GM23338 (cell line): ENCODE data around the gene AFAP1L1. TPM values are rescaled to one million over a fixed set of nuclear protein-coding genes. Genes with fewer than 3 reads are reported as not detected.

Source experiments
- ATAC-seq: fragments of 200-7000 bp; cut with Tn5 transposase; 3 replicates; pipeline ENCODE4 v1.9.1; 2020
- DNase-seq: peaks from one replicate; pipeline ENCODE4 v3.0.0-alpha.2; 2015; ENCODE audit warnings: low spot score
- H2AFZ ChIP-seq: fragments of 200-600 bp; sonication (generic); 2 replicates; pipeline ENCODE4 v1.8.0; 2016; ENCODE audit warnings: antibody characterized with exemption, mild to moderate bottlenecking, moderate library complexity
- H3F3A ChIP-seq: fragments of 200-600 bp; sonication (generic); replicated peaks from 2 replicates; pipeline ENCODE4 v1.8.0; 2017; ENCODE audit warnings: antibody characterized with exemption, mixed run types, low read depth
- H3K27ac ChIP-seq: fragments of 200-600 bp; sonication (generic); 2 replicates; pipeline ENCODE4 v1.6.1; 2016; ENCODE audit warnings: low read depth
- H3K27me3 ChIP-seq: fragments of 200-600 bp; sonication (generic); 2 replicates; pipeline ENCODE4 v1.8.0; 2016; ENCODE audit warnings: mild to moderate bottlenecking, mixed run types, moderate library complexity; ENCODE audit not compliant: insufficient read depth
- H3K36me3 ChIP-seq: fragments of 200-600 bp; sonication (generic); 2 replicates; pipeline ENCODE4 v1.8.0; 2016; ENCODE audit warnings: mild to moderate bottlenecking; ENCODE audit not compliant: insufficient read depth
- H3K4me1 ChIP-seq: fragments of 200-600 bp; sonication (generic); 2 replicates; pipeline ENCODE4 v1.8.0; 2016; ENCODE audit warnings: mild to moderate bottlenecking, moderate library complexity; ENCODE audit not compliant: insufficient read depth
- H3K4me2 ChIP-seq: fragments of 200-600 bp; sonication (generic); 2 replicates; pipeline ENCODE4 v1.7.1; 2017; ENCODE audit warnings: mixed run types
- H3K4me3 ChIP-seq: fragments of 200-600 bp; sonication (generic); 2 replicates; pipeline ENCODE4 v1.6.1; 2016; ENCODE audit warnings: mixed run types
- H3K79me2 ChIP-seq: fragments of 200-600 bp; sonication (generic); replicated peaks from 2 replicates; pipeline ENCODE4 v1.8.0; 2017; ENCODE audit warnings: mild to moderate bottlenecking; ENCODE audit not compliant: insufficient read depth
- H3K9me2 ChIP-seq: fragments of 200-600 bp; sonication (generic); 2 replicates; pipeline ENCODE4 v1.8.0; 2017; ENCODE audit not compliant: insufficient read depth
- H4K20me1 ChIP-seq: fragments of 200-600 bp; sonication (generic); replicated peaks from 2 replicates; pipeline ENCODE4 v1.8.0; 2017; ENCODE audit warnings: mild to moderate bottlenecking; ENCODE audit not compliant: insufficient read depth
- H3K27ac Mint-ChIP-seq: 2 replicates; pipeline ENCODE4 v1.8.0; 2020; ENCODE audit warnings: inconsistent platforms, mild to moderate bottlenecking, moderate library complexity, mixed read lengths
- H3K27me3 Mint-ChIP-seq: 3 replicates; pipeline ENCODE4 v1.8.0; 2022; ENCODE audit warnings: low read depth, mild to moderate bottlenecking, moderate library complexity, mixed read lengths, inconsistent platforms; ENCODE audit not compliant: insufficient read depth, poor library complexity
- H3K36me3 Mint-ChIP-seq: 3 replicates; pipeline ENCODE4 v1.8.0; 2021; ENCODE audit warnings: low read depth, mild to moderate bottlenecking, inconsistent platforms, moderate library complexity, mixed read lengths
- H3K4me1 Mint-ChIP-seq: 3 replicates; pipeline ENCODE4 v1.8.0; 2020; ENCODE audit warnings: mild to moderate bottlenecking, inconsistent platforms, mixed read lengths
- H3K4me3 Mint-ChIP-seq: 3 replicates; pipeline ENCODE4 v1.8.0; 2021; ENCODE audit warnings: moderate library complexity, mild to moderate bottlenecking, inconsistent platforms, mixed read lengths
- H3K9me3 Mint-ChIP-seq: 3 replicates; pipeline ENCODE4 v1.8.0; 2020; ENCODE audit warnings: moderate library complexity, mild to moderate bottlenecking, inconsistent platforms, mixed read lengths
- CREB1 ChIP-seq: fragments of 250-450 bp; sonication (Bioruptor Pico); IDR thresholded peaks from 2 replicates; pipeline ENCODE4 v1.5.0; 2020; ENCODE audit warnings: low read depth, mild to moderate bottlenecking, moderate library complexity
- EZH2 ChIP-seq: fragments of 200-600 bp; sonication (generic); IDR thresholded peaks from one replicate; pipeline ENCODE4 v1.8.0; 2017; ENCODE audit warnings: antibody characterized with exemption, mild to moderate bottlenecking, low read depth; ENCODE audit not compliant: unreplicated experiment
- EZH2phosphoT487 ChIP-seq: fragments of 200-600 bp; sonication (generic); IDR thresholded peaks from one replicate; pipeline ENCODE4 v1.8.1; 2018; ENCODE audit warnings: antibody characterized with exemption; ENCODE audit not compliant: unreplicated experiment
- JUNB ChIP-seq: IDR thresholded peaks from one replicate; pipeline ENCODE4 v1.6.1; 2016; ENCODE audit warnings: antibody characterized with exemption; ENCODE audit not compliant: unreplicated experiment
- NANOG ChIP-seq: IDR thresholded peaks from 2 replicates; pipeline ENCODE4 v1.6.1; 2016; ENCODE audit warnings: antibody characterized with exemption, borderline replicate concordance
- POLR2AphosphoS5 ChIP-seq: IDR thresholded peaks from 2 replicates; pipeline ENCODE4 v1.6.1; 2016; ENCODE audit warnings: antibody characterized with exemption, low read depth
- STAT1 ChIP-seq: IDR thresholded peaks from one replicate; pipeline ENCODE4 v1.6.1; 2016; ENCODE audit warnings: antibody characterized with exemption; ENCODE audit not compliant: unreplicated experiment
- ZNF114 ChIP-seq: fragments of 250-450 bp; sonication (Bioruptor Pico); IDR thresholded peaks from 2 replicates; pipeline ENCODE4 v1.5.0; 2020; ENCODE audit warnings: mild to moderate bottlenecking, moderate library complexity
- ZNF331 ChIP-seq: fragments of 250-450 bp; sonication (Bioruptor Pico); IDR thresholded peaks from 2 replicates; pipeline ENCODE4 v1.5.0; 2020; ENCODE audit warnings: low read depth, mild to moderate bottlenecking, moderate library complexity
- polyA plus RNA-seq: library from polyadenylated mRNA; unstranded; fragments of >200 nt; fragmentation: Nextera tagmentation; extraction: Ambion mirVana; gene quantifications from 2 replicates; pipeline ENCODE4 v1.2.1, GENCODE V29; 2016
- total RNA-seq: library from RNA; depleted of rRNA; stranded (reverse); fragments of >200 nt; shearing (Covaris generic); gene quantifications from 2 replicates; pipeline ENCODE4 v1.2.3, GENCODE V29; 2014
- TF ChIP-seq, protein P1 (sequence below): IDR thresholded peaks from one replicate; pipeline ENCODE4 v1.6.1; 2018; ENCODE audit warnings: antibody characterized with exemption; ENCODE audit not compliant: unreplicated experiment
- TF ChIP-seq, protein P2 (sequence below): IDR thresholded peaks from 2 replicates; pipeline ENCODE4 v1.6.1; 2016; ENCODE audit warnings: antibody characterized with exemption
- TF ChIP-seq, protein P3 (sequence below): fragments of 250-450 bp; sonication (Bioruptor Pico); IDR thresholded peaks from 2 replicates; pipeline ENCODE4 v1.5.0; 2020; ENCODE audit warnings: mild to moderate bottlenecking, moderate library complexity

Gene AFAP1L1
- total and polyA plus RNA-seq, 2 experiments from 2014 or later, result 3.2 to 5.7 TPM

DNA sequence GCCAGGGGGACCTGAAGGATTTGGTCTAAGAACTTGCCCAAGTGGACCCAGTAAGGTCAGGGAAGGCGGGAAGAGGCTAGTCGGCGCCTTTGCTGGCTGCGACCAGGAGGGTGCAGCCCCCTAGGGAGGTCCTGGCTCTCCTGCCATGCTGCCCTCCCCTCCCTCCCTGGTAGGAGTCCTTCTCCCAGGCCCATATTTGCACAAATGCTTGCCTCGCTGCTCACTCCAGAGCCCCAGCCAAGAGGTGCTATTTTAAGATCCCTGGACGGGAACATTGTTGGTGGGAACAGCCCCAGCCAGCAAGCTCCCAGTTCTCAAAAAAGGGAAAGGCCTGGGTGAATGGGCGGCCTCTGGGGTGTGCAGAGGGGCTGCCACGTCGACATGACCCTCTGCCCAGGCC lies 111.7 kb downstream of the AFAP1L1 start (continued):
- TF ChIP-seq, protein P1, sequence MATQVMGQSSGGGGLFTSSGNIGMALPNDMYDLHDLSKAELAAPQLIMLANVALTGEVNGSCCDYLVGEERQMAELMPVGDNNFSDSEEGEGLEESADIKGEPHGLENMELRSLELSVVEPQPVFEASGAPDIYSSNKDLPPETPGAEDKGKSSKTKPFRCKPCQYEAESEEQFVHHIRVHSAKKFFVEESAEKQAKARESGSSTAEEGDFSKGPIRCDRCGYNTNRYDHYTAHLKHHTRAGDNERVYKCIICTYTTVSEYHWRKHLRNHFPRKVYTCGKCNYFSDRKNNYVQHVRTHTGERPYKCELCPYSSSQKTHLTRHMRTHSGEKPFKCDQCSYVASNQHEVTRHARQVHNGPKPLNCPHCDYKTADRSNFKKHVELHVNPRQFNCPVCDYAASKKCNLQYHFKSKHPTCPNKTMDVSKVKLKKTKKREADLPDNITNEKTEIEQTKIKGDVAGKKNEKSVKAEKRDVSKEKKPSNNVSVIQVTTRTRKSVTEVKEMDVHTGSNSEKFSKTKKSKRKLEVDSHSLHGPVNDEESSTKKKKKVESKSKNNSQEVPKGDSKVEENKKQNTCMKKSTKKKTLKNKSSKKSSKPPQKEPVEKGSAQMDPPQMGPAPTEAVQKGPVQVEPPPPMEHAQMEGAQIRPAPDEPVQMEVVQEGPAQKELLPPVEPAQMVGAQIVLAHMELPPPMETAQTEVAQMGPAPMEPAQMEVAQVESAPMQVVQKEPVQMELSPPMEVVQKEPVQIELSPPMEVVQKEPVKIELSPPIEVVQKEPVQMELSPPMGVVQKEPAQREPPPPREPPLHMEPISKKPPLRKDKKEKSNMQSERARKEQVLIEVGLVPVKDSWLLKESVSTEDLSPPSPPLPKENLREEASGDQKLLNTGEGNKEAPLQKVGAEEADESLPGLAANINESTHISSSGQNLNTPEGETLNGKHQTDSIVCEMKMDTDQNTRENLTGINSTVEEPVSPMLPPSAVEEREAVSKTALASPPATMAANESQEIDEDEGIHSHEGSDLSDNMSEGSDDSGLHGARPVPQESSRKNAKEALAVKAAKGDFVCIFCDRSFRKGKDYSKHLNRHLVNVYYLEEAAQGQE, result no peak
- no peak for TF ChIP-seq STAT1
- no peak for TF ChIP-seq ZNF114 (CRISPR knock-in tag)
- TF ChIP-seq NANOG, result no peak
- no peak for TF ChIP-seq EZH2
- TF ChIP-seq ZNF331, result no peak
- no peak for TF ChIP-seq POLR2AphosphoS5
- TF ChIP-seq CREB1 (CRISPR knock-in tag), result no peak
- TF ChIP-seq, protein P2, sequence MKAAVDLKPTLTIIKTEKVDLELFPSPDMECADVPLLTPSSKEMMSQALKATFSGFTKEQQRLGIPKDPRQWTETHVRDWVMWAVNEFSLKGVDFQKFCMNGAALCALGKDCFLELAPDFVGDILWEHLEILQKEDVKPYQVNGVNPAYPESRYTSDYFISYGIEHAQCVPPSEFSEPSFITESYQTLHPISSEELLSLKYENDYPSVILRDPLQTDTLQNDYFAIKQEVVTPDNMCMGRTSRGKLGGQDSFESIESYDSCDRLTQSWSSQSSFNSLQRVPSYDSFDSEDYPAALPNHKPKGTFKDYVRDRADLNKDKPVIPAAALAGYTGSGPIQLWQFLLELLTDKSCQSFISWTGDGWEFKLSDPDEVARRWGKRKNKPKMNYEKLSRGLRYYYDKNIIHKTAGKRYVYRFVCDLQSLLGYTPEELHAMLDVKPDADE, result no peak
- no peak for TF ChIP-seq EZH2phosphoT487
- TF ChIP-seq JUNB, result no peak

DNA sequence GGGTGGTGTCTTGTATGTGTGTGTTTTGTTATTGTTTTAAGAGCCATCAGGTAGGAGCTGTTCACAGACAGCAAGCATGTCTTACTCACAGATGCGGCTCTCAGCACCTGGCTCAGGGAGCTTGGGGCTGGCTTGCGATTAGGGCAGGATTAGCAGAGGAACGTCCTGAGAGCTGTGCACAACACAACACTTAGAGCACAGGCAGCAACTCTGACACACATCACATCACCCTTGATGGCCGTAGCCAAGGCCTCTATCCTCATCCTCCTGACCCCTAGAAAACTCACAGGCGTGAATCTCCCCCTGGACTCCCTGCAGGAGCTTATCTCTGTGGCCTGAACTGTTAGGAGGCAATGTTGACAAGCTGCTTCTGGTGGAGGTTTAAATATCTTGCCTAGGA lies 114.5 kb downstream of the AFAP1L1 start:
- no peak for DNase-seq
- Histone ChIP-seq H3K4me3 (no peak overlapping the region), H3K79me2 (no peaks in the 10 kb centered on the region), H3K4me1 (no peaks in the 10 kb centered on the region), H3K4me2 (no peak overlapping the region), H3K27ac (no peak overlapping the region), H3K9me2 (no peaks in the 10 kb centered on the region), H2AFZ (peak overlapping the region; percentile 78; the same call in 1 of the 2 replicates), H3K27me3 (no peaks in the 10 kb centered on the region), H4K20me1 (no peaks in the 10 kb centered on the region), H3K36me3 (no peaks in the 10 kb centered on the region), H3F3A (no peaks in the 10 kb centered on the region)
- H3K27me3 Mint-ChIP-seq, result peaks cover 7% of the 10 kb centered on the region
- no peaks in the 10 kb centered on the region for H3K36me3 Mint-ChIP-seq
- H3K27ac Mint-ChIP-seq, result peak overlapping the region; percentile 5; the same call in 1 of the 2 replicates
- peaks cover 9% of the 10 kb centered on the region for H3K4me1 Mint-ChIP-seq
- H3K4me3 Mint-ChIP-seq, result no peak overlapping the region
- no peak for ATAC-seq
- H3K9me3 Mint-ChIP-seq, result no peaks in the 10 kb centered on the region
- no peak for TF ChIP-seq JUNB
- TF ChIP-seq ZNF114 (CRISPR knock-in tag), result no peak
- no peak for TF ChIP-seq NANOG
- TF ChIP-seq, protein P1, result no peak
- TF ChIP-seq, protein P3, sequence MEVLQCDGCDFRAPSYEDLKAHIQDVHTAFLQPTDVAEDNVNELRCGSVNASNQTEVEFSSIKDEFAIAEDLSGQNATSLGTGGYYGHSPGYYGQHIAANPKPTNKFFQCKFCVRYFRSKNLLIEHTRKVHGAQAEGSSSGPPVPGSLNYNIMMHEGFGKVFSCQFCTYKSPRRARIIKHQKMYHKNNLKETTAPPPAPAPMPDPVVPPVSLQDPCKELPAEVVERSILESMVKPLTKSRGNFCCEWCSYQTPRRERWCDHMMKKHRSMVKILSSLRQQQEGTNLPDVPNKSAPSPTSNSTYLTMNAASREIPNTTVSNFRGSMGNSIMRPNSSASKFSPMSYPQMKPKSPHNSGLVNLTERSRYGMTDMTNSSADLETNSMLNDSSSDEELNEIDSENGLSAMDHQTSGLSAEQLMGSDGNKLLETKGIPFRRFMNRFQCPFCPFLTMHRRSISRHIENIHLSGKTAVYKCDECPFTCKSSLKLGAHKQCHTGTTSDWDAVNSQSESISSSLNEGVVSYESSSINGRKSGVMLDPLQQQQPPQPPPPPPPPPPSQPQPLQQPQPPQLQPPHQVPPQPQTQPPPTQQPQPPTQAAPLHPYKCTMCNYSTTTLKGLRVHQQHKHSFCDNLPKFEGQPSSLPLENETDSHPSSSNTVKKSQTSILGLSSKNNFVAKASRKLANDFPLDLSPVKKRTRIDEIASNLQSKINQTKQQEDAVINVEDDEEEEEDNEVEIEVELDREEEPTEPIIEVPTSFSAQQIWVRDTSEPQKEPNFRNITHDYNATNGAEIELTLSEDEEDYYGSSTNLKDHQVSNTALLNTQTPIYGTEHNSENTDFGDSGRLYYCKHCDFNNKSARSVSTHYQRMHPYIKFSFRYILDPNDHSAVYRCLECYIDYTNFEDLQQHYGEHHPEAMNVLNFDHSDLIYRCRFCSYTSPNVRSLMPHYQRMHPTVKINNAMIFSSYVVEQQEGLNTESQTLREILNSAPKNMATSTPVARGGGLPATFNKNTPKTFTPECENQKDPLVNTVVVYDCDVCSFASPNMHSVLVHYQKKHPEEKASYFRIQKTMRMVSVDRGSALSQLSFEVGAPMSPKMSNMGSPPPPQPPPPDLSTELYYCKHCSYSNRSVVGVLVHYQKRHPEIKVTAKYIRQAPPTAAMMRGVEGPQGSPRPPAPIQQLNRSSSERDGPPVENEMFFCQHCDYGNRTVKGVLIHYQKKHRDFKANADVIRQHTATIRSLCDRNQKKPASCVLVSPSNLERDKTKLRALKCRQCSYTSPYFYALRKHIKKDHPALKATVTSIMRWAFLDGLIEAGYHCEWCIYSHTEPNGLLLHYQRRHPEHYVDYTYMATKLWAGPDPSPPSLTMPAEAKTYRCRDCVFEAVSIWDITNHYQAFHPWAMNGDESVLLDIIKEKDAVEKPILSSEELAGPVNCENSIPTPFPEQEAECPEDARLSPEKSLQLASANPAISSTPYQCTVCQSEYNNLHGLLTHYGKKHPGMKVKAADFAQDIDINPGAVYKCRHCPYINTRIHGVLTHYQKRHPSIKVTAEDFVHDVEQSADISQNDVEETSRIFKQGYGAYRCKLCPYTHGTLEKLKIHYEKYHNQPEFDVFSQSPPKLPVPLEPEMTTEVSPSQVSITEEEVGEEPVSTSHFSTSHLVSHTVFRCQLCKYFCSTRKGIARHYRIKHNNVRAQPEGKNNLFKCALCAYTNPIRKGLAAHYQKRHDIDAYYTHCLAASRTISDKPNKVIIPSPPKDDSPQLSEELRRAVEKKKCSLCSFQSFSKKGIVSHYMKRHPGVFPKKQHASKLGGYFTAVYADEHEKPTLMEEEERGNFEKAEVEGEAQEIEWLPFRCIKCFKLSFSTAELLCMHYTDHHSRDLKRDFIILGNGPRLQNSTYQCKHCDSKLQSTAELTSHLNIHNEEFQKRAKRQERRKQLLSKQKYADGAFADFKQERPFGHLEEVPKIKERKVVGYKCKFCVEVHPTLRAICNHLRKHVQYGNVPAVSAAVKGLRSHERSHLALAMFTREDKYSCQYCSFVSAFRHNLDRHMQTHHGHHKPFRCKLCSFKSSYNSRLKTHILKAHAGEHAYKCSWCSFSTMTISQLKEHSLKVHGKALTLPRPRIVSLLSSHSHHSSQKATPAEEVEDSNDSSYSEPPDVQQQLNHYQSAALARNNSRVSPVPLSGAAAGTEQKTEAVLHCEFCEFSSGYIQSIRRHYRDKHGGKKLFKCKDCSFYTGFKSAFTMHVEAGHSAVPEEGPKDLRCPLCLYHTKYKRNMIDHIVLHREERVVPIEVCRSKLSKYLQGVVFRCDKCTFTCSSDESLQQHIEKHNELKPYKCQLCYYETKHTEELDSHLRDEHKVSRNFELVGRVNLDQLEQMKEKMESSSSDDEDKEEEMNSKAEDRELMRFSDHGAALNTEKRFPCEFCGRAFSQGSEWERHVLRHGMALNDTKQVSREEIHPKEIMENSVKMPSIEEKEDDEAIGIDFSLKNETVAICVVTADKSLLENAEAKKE (CRISPR knock-in tag), result no peak
